GM23248 (cell line): ENCODE results near the gene GABRG3. TPM values are rescaled to one million over a fixed set of nuclear protein-coding genes. Genes with fewer than 3 reads are reported as not detected.

Source experiments
- DNase-seq: peaks from one replicate; pipeline ENCODE4 v3.0.0-alpha.2; 2015
- H2AFZ ChIP-seq: fragments of 200-600 bp; sonication (generic); 2 replicates; pipeline ENCODE4 v1.6.1; 2016; ENCODE audit warnings: antibody characterized with exemption
- H3F3A ChIP-seq: fragments of 200-600 bp; sonication (generic); 2 replicates; pipeline ENCODE4 v1.6.1; 2016; ENCODE audit warnings: mild to moderate bottlenecking, antibody characterized with exemption, mixed run types; ENCODE audit not compliant: insufficient read depth
- H3K27ac ChIP-seq: fragments of 200-600 bp; sonication (generic); 2 replicates; pipeline ENCODE4 v1.5.1; 2016; ENCODE audit warnings: mild to moderate bottlenecking
- H3K27me3 ChIP-seq: fragments of 200-600 bp; sonication (generic); replicated peaks from 2 replicates; pipeline ENCODE4 v1.6.1; 2016; ENCODE audit warnings: mild to moderate bottlenecking; ENCODE audit not compliant: insufficient read depth
- H3K36me3 ChIP-seq: fragments of 200-600 bp; sonication (generic); 2 replicates; pipeline ENCODE4 v1.6.1; 2016; ENCODE audit warnings: low read depth, mild to moderate bottlenecking
- H3K4me1 ChIP-seq: fragments of 200-600 bp; sonication (generic); 2 replicates; pipeline ENCODE4 v1.6.1; 2016; ENCODE audit warnings: mild to moderate bottlenecking; ENCODE audit not compliant: insufficient read depth
- H3K4me2 ChIP-seq: fragments of 200-600 bp; sonication (generic); one replicate; pipeline ENCODE4 v1.6.1; 2016; ENCODE audit warnings: mild to moderate bottlenecking; ENCODE audit not compliant: unreplicated experiment
- H3K4me3 ChIP-seq: fragments of 200-600 bp; sonication (generic); 2 replicates; pipeline ENCODE4 v1.5.1; 2016; ENCODE audit warnings: mild to moderate bottlenecking
- H3K79me2 ChIP-seq: fragments of 200-600 bp; sonication (generic); 2 replicates; pipeline ENCODE4 v1.6.1; 2016; ENCODE audit warnings: mild to moderate bottlenecking; ENCODE audit not compliant: insufficient read depth
- H3K9ac ChIP-seq: fragments of 200-600 bp; sonication (generic); 2 replicates; pipeline ENCODE4 v1.6.1; 2016; ENCODE audit warnings: mild to moderate bottlenecking
- H3K9me2 ChIP-seq: fragments of 200-600 bp; sonication (generic); 2 replicates; pipeline ENCODE4 v1.6.1; 2016; ENCODE audit warnings: mixed run types, mild to moderate bottlenecking, moderate library complexity; ENCODE audit not compliant: insufficient read depth
- H3K9me3 ChIP-seq: fragments of 200-600 bp; sonication (generic); one replicate; pipeline ENCODE4 v1.6.1; 2017; ENCODE audit warnings: low read depth
- H4K20me1 ChIP-seq: fragments of 200-600 bp; sonication (generic); 2 replicates; pipeline ENCODE4 v1.6.0; 2016; ENCODE audit not compliant: insufficient read depth
- EZH2 ChIP-seq: fragments of 200-600 bp; sonication (generic); IDR thresholded peaks from 2 replicates; pipeline ENCODE4 v1.6.1; 2018; ENCODE audit warnings: antibody characterized with exemption, mild to moderate bottlenecking; ENCODE audit not compliant: insufficient read depth, poor library complexity, severe bottlenecking
- EZH2phosphoT487 ChIP-seq: fragments of 200-600 bp; sonication (generic); IDR thresholded peaks from 2 replicates; pipeline ENCODE4 v1.6.1; 2018; ENCODE audit warnings: antibody characterized with exemption, moderate library complexity, mild to moderate bottlenecking, low read depth; ENCODE audit not compliant: insufficient read depth
- whole genome bisulfite sequencing, 2 experiments: methylation state at CpG; one replicate each; pipeline ENCODE4 v1.1.6; 2015 to 2017; ENCODE audit warnings: low lambda C conversion rate in 2 of 2, low coverage in 1 of 2; ENCODE audit errors: missing lambda C conversion rate in 2 of 2; 5-methylcytosine and 5-hydroxymethylcytosine counted together
- in situ Hi-C: fragments of 300-500 bp; cut with MboI; formaldehyde crosslinking; loops from 2 replicates; pipeline ENCODE4 v1.15.0; 2020
- polyA plus RNA-seq: library from polyadenylated mRNA; unstranded; fragments of >200 nt; fragmentation: Nextera tagmentation; extraction: Ambion mirVana; gene quantifications from 2 replicates; pipeline ENCODE4 v1.2.1, GENCODE V29; 2016
- total RNA-seq: library from RNA; depleted of rRNA; stranded (reverse); fragments of >200 nt; shearing (Covaris generic); gene quantifications from 2 replicates; pipeline ENCODE4 v1.2.3, GENCODE V29; 2014

GABRG3 gene
- total and polyA plus RNA-seq, 2 experiments from 2014 or later, result not detected

DNA sequence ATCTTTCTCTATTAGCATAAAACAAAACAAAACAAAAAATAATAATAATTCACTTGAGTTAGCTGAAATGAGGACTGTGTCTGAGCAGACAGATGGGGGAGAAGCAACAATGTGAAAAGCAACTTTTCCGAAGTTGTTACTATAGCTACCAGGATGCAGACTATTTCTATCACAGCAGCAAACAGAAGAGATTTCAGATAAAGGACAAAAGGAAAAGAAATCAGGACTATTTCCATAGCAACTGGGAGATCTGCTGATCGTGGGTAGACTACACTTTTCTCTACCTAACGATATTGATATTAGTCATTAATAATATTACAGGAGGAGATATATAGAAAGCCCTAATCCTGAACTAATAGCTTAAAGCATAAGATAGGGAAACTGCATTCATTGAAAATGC, 321.7 kb downstream of the GABRG3 start:
- in situ Hi-C loops, result no loop called here
- no peak for DNase-seq
- 24 to 34% methylated on average over 3 of the region's 3 CpGs for WGBS, 2 experiments

GRCh38 chr15:27293607-27294006, 322.6 kb downstream of the GABRG3 start:
- H3K27me3 ChIP-seq, result no peaks in the 10 kb centered on the region
- H3K79me2 ChIP-seq, result no peaks in the 10 kb centered on the region
- no peak overlapping the region for H3K4me3 ChIP-seq
- no peak overlapping the region for H3K4me2 ChIP-seq
- TF ChIP-seq EZH2 (no peak), EZH2phosphoT487 (no peak)
- H3F3A ChIP-seq, result no peaks in the 10 kb centered on the region
- no peak overlapping the region for H3K9ac ChIP-seq
- H3K4me1 ChIP-seq, result no peaks in the 10 kb centered on the region
- no peaks in the 10 kb centered on the region for H3K9me2 ChIP-seq
- no peak overlapping the region for H2AFZ ChIP-seq
- DNase-seq, result no peak
- H4K20me1 ChIP-seq, result no peaks in the 10 kb centered on the region
- no peaks in the 10 kb centered on the region for H3K9me3 ChIP-seq
- no peaks in the 10 kb centered on the region for H3K36me3 ChIP-seq
- no peak overlapping the region for H3K27ac ChIP-seq
- 50 to 59% methylated on average over 1 of the region's 1 CpG for WGBS, 2 experiments
- in situ Hi-C loops, result no loop called here

More for the DNA sequence above, 321.7 kb downstream of the GABRG3 start:
- no peaks in the 10 kb centered on the region for H3K79me2 ChIP-seq
- no peaks in the 10 kb centered on the region for H3K36me3 ChIP-seq
- H3K4me1 ChIP-seq, result no peaks in the 10 kb centered on the region
- H3K4me2 ChIP-seq, result no peak overlapping the region
- H3K9ac ChIP-seq, result no peak overlapping the region
- no peak overlapping the region for H2AFZ ChIP-seq
- no peaks in the 10 kb centered on the region for H3F3A ChIP-seq
- H3K9me2 ChIP-seq, result no peaks in the 10 kb centered on the region
- no peaks in the 10 kb centered on the region for H3K9me3 ChIP-seq
- TF ChIP-seq EZH2phosphoT487 (no peak), EZH2 (no peak)
- H3K27me3 ChIP-seq, result no peaks in the 10 kb centered on the region
- no peaks in the 10 kb centered on the region for H4K20me1 ChIP-seq
- H3K27ac ChIP-seq, result no peak overlapping the region
- H3K4me3 ChIP-seq, result no peak overlapping the region

GRCh38 chr15:27317736-27318135, 346.8 kb downstream of the GABRG3 start:
- Histone ChIP-seq H3K79me2 (no peaks in the 10 kb centered on the region), H4K20me1 (no peaks in the 10 kb centered on the region), H3F3A (no peaks in the 10 kb centered on the region), H3K4me3 (no peak overlapping the region), H3K27ac (no peak overlapping the region), H3K27me3 (no peaks in the 10 kb centered on the region), H3K4me1 (no peaks in the 10 kb centered on the region), H3K9ac (no peak overlapping the region), H3K9me2 (no peaks in the 10 kb centered on the region), H3K4me2 (no peak overlapping the region), H3K36me3 (no peaks in the 10 kb centered on the region), H2AFZ (no peak overlapping the region), H3K9me3 (no peaks in the 10 kb centered on the region)
- no peak for DNase-seq
- TF ChIP-seq EZH2phosphoT487 (no peak), EZH2 (no peak)
- 29 to 31% methylated on average over 5 of the region's 5 CpGs for WGBS, 2 experiments
- in situ Hi-C loops, result no loop called here

DNA sequence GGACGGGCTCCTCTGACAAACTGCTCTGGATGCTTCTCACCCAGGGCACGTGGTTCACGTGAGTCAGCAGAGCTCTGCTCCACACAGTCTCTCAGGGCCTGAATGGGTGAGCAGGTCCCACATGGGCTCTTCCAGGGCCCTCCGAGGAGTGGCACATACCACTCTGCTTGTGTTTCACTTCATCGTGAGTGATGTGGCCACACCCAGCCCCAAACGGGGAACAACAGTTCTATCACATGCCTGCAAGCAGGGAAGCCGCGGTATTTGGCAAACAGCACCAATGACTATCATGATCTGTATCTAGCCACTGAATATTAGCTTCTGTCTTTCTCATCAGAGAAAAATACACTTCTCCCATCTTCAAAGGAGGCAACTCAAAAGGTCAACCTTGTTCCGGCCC, 352.8 kb downstream of the GABRG3 start:
- Histone ChIP-seq H3F3A (no peaks in the 10 kb centered on the region), H3K27me3 (no peaks in the 10 kb centered on the region), H3K4me3 (no peak overlapping the region), H3K9me2 (no peaks in the 10 kb centered on the region), H3K79me2 (no peaks in the 10 kb centered on the region), H3K4me2 (no peak overlapping the region), H3K36me3 (no peaks in the 10 kb centered on the region), H4K20me1 (no peaks in the 10 kb centered on the region), H3K4me1 (no peaks in the 10 kb centered on the region), H2AFZ (no peak overlapping the region), H3K9me3 (no peaks in the 10 kb centered on the region), H3K27ac (no peak overlapping the region), H3K9ac (no peak overlapping the region)
- in situ Hi-C loops, result no loop called here
- 37 to 46% methylated on average over 9 of the region's 9 CpGs for whole genome bisulfite sequencing, 2 experiments
- no peak for TF ChIP-seq EZH2
- no peak for TF ChIP-seq EZH2phosphoT487
- DNase-seq, result no peak
